HEK293T (cell line): ENCODE data around the gene RNF40.

Experiments used
- CTCF ChIA-PET: fragments of 350-600 bp; formaldehyde crosslinking; extraction: SDS; loops from one replicate; lab custom pipeline; 2021; ENCODE audit warnings: antibody characterized with exemption, inconsistent platforms; lab: Yijun Ruan, JAX
- POLR2A ChIA-PET: fragments of 350-600 bp; formaldehyde crosslinking; extraction: SDS; loops from one replicate; lab custom pipeline; 2020; ENCODE audit warnings: antibody characterized with exemption, inconsistent platforms; lab: Yijun Ruan, JAX
- DNase-seq: peaks from one replicate; pipeline ENCODE4 v3.0.0; 2012; ENCODE audit warnings: mixed read lengths; ENCODE audit errors: extremely low spot score
- ARNT ChIP-seq: fragments of 450-650 bp; IDR thresholded peaks from 2 replicates; pipeline ENCODE4 v1.6.1; 2017; ENCODE audit warnings: mild to moderate bottlenecking
- BHLHE40 ChIP-seq: fragments of 450-650 bp; IDR thresholded peaks from 2 replicates; pipeline ENCODE4 v1.6.1; 2016; ENCODE audit warnings: mild to moderate bottlenecking, moderate library complexity, borderline replicate concordance
- CTBP1 ChIP-seq: fragments of 450-650 bp; IDR thresholded peaks from 2 replicates; pipeline ENCODE4 v1.6.1; 2016; ENCODE audit warnings: borderline replicate concordance
- ELF4 ChIP-seq: fragments of 450-650 bp; IDR thresholded peaks from 2 replicates; pipeline ENCODE4 v1.6.1; 2017; ENCODE audit warnings: antibody characterized with exemption
- FOXA1 ChIP-seq: fragments of 450-650 bp; IDR thresholded peaks from 2 replicates; pipeline ENCODE4 v1.6.1; 2016; ENCODE audit warnings: mild to moderate bottlenecking
- FOXK2 ChIP-seq: fragments of 450-650 bp; IDR thresholded peaks from 2 replicates; pipeline ENCODE4 v1.6.1; 2016; ENCODE audit warnings: mild to moderate bottlenecking
- FOXM1 ChIP-seq: fragments of 450-650 bp; IDR thresholded peaks from 2 replicates; pipeline ENCODE4 v1.6.1; 2017; ENCODE audit warnings: mild to moderate bottlenecking, borderline replicate concordance
- HDGF ChIP-seq: fragments of 450-650 bp; IDR thresholded peaks from 2 replicates; pipeline ENCODE4 v1.6.1; 2017; ENCODE audit warnings: antibody characterized with exemption, borderline replicate concordance
- L3MBTL2 ChIP-seq: fragments of 450-650 bp; conservative IDR thresholded peaks from 2 replicates; pipeline ENCODE4 v1.6.1; 2016; ENCODE audit warnings: mild to moderate bottlenecking
- LEF1 ChIP-seq: fragments of 450-650 bp; IDR thresholded peaks from 2 replicates; pipeline ENCODE4 v1.6.1; 2017; ENCODE audit warnings: mild to moderate bottlenecking, borderline replicate concordance
- NFRKB ChIP-seq: fragments of 450-650 bp; IDR thresholded peaks from 2 replicates; pipeline ENCODE4 v1.6.1; 2016; ENCODE audit warnings: mild to moderate bottlenecking, moderate library complexity
- PKNOX1 ChIP-seq: fragments of 450-650 bp; IDR thresholded peaks from 2 replicates; pipeline ENCODE4 v1.6.1; 2016
- SP1 ChIP-seq: fragments of 450-650 bp; IDR thresholded peaks from 2 replicates; pipeline ENCODE4 v1.6.1; 2017
- SUZ12 ChIP-seq: fragments of 450-650 bp; IDR thresholded peaks from 2 replicates; pipeline ENCODE4 v1.6.1; 2016; ENCODE audit warnings: mild to moderate bottlenecking
- TARDBP ChIP-seq: fragments of 450-650 bp; IDR thresholded peaks from 2 replicates; pipeline ENCODE4 v1.6.1; 2016
- ZNF384 ChIP-seq: fragments of 450-650 bp; IDR thresholded peaks from 2 replicates; pipeline ENCODE4 v1.6.1; 2016

Gene RNF40

GRCh38 chr16:30738984-30739951, 22.9 kb upstream of the RNF40 start:
- no peak for DNase-seq
- TF ChIP-seq BHLHE40 (no peak), SP1 (no peak), SUZ12 (no peak), LEF1 (no peak), L3MBTL2 (no peak)
- POLR2A ChIA-PET = interaction anchor here (0.9 to 3.5 kb wide), 2 partner anchors 8 to 10 kb away, joined by 3 to 26 read pairs; partner anchors contain the start of gene PHKG2
- CTCF ChIA-PET = no interaction called here

- CTCF ChIA-PET = interaction anchor here (0.8 kb wide), 1 partner anchor 19 kb away, joined by 3 read pairs; no protein-coding TSS in a partner anchor
- no peak for TF ChIP-seq NFRKB
- TF ChIP-seq BHLHE40 = no peak
- TF ChIP-seq L3MBTL2 = no peak
- no peak for TF ChIP-seq TARDBP
- TF ChIP-seq LEF1 = no peak
- no peak for TF ChIP-seq ELF4
- TF ChIP-seq SUZ12 = no peak
- no peak for TF ChIP-seq ZNF384
- no peak for TF ChIP-seq HDGF
- no peak for DNase-seq
Observed at GRCh38 chr16:30740364-30741251, 21.5 kb upstream of the RNF40 start.

GRCh38 chr16:30741461-30741914, 20.6 kb upstream of the RNF40 start:
- no peak for DNase-seq
- CTCF ChIA-PET = no interaction called here
- POLR2A ChIA-PET = no interaction called here
- TF ChIP-seq FOXA1 (no peak), NFRKB (no peak), ZNF384 (no peak), SP1 (no peak), BHLHE40 (no peak), PKNOX1 (no peak), TARDBP (no peak), LEF1 (no peak)

More at GRCh38 chr16:30740364-30741251, 21.5 kb upstream of the RNF40 start:
- POLR2A ChIA-PET = no interaction called here

GRCh38 chr16:30743716-30744115, 18.4 kb upstream of the RNF40 start:
- ChIA-PET POLR2A (interaction anchor here (0.9 kb wide), 1 partner anchor 16 kb away, joined by 4 read pairs; no protein-coding TSS in a partner anchor), CTCF (interaction anchor here (0.6 kb wide), 1 partner anchor 235 kb away, joined by 4 read pairs; no protein-coding TSS in a partner anchor)

GRCh38 chr16:30744183-30744582, 17.9 kb upstream of the RNF40 start:
- TF ChIP-seq ZNF384 (no peak), FOXA1 (no peak), TARDBP (no peak), ARNT (no peak), BHLHE40 (no peak)
- POLR2A ChIA-PET = interaction anchor here (0.9 kb wide), 1 partner anchor 16 kb away, joined by 4 read pairs; no protein-coding TSS in a partner anchor
- no peak for DNase-seq
- CTCF ChIA-PET = no interaction called here

More at GRCh38 chr16:30743716-30744115, 18.4 kb upstream of the RNF40 start:
- no peak for TF ChIP-seq PKNOX1
- no peak for TF ChIP-seq ARNT
- no peak for TF ChIP-seq HDGF
- TF ChIP-seq SUZ12 = no peak
- no peak for TF ChIP-seq ELF4
- TF ChIP-seq L3MBTL2 = no peak
- TF ChIP-seq LEF1 = no peak
- TF ChIP-seq NFRKB = no peak
- no peak for TF ChIP-seq FOXM1
- DNase-seq = no peak

GRCh38 chr16:30745082-30745481, 17.0 kb upstream of the RNF40 start:
- no peak for DNase-seq
- POLR2A ChIA-PET = no interaction called here
- CTCF ChIA-PET = no interaction called here
- TF ChIP-seq ELF4 (no peak), FOXK2 (no peak), FOXM1 (no peak), ZNF384 (no peak), HDGF (no peak), FOXA1 (no peak), BHLHE40 (no peak), CTBP1 (no peak), ARNT (no peak), PKNOX1 (no peak), LEF1 (no peak), SP1 (no peak), NFRKB (no peak), SUZ12 (no peak), TARDBP (no peak), L3MBTL2 (no peak)
